Astrocyte of the cerebellum (primary cell): ENCODE measurements around the gene SLC29A1.

ENCODE experiments used
- DNase-seq: peaks from one replicate; pipeline ENCODE4 v3.0.0-alpha.2; 2011; ENCODE audit warnings: low read depth
- H3K4me3 ChIP-seq: 2 replicates; pipeline ENCODE4 v1.5.1; 2011; ENCODE audit warnings: mild to moderate bottlenecking, low read depth, low read length, moderate library complexity
- in situ Hi-C: cut with HindIII; loops from 2 replicates; pipeline ENCODE4 v1.10.0; 2017; ENCODE audit warnings: low sequenced_read_pairs
- TF ChIP-seq, protein P1 (sequence below): IDR thresholded peaks from 2 replicates; pipeline ENCODE4 v1.5.1; 2012; ENCODE audit warnings: low read length, low read depth, moderate library complexity, mild to moderate bottlenecking; ENCODE audit errors: missing control alignments

The SLC29A1 gene

DNA sequence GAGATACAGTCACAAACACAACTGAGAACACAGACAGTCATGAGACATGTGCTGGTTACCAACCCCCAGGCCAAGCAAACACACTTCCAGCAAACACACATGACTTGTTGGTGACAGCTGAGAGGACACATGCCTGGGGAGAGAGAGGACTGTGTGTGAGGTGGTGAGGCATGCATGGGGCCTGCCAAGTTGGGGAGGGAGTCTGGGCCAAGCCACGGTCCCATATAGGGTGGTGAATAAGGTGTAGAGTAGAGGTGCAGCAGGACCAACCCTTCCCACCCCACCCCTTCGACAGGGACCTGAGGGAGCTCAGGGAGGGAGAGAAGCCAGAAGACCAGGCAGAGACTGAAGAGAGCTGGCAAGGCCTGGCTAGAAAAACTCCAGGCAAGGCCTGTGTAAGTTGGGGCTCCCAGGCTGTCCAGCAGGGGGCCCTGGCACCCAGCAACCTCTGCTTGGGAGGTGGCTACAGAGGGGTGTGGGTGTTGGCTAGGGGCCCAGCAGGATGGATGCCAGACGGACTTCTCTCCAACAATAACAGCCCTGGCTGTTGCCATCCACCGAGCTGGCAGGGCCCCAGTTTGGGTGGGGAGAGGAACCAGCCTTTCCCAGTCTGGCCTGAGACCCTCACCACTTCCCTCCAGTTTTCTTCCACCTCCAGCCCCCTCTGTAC lies 2.0 kb upstream of the SLC29A1 start:
- DNase-seq: no peak
- no peak overlapping the region for H3K4me3 ChIP-seq
- in situ Hi-C loops: no loop called here
- TF ChIP-seq, protein P1, sequence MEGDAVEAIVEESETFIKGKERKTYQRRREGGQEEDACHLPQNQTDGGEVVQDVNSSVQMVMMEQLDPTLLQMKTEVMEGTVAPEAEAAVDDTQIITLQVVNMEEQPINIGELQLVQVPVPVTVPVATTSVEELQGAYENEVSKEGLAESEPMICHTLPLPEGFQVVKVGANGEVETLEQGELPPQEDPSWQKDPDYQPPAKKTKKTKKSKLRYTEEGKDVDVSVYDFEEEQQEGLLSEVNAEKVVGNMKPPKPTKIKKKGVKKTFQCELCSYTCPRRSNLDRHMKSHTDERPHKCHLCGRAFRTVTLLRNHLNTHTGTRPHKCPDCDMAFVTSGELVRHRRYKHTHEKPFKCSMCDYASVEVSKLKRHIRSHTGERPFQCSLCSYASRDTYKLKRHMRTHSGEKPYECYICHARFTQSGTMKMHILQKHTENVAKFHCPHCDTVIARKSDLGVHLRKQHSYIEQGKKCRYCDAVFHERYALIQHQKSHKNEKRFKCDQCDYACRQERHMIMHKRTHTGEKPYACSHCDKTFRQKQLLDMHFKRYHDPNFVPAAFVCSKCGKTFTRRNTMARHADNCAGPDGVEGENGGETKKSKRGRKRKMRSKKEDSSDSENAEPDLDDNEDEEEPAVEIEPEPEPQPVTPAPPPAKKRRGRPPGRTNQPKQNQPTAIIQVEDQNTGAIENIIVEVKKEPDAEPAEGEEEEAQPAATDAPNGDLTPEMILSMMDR: peak; percentile 62

DNA sequence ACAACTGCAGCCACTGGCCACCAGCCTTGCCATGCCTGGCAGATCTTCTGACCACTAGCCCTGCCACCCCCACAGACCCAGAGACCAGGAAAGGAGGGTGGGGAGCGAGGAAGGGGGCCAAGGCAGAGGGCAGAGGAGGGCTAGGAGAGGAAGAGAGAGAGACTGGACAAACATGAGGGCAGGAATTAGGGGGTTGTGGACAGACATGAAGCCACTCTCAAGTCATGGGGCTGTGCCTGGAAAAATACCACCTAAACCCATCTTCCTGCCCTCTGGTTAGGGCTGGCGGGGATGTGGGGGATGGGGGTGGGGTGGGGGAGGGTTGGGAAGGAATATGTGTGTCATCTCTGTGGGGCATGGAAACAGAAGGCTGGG lies 1.4 kb upstream of the SLC29A1 start:
- in situ Hi-C loops: no loop called here
- TF ChIP-seq, protein P1: no peak
- no peak overlapping the region for H3K4me3 ChIP-seq

DNA sequence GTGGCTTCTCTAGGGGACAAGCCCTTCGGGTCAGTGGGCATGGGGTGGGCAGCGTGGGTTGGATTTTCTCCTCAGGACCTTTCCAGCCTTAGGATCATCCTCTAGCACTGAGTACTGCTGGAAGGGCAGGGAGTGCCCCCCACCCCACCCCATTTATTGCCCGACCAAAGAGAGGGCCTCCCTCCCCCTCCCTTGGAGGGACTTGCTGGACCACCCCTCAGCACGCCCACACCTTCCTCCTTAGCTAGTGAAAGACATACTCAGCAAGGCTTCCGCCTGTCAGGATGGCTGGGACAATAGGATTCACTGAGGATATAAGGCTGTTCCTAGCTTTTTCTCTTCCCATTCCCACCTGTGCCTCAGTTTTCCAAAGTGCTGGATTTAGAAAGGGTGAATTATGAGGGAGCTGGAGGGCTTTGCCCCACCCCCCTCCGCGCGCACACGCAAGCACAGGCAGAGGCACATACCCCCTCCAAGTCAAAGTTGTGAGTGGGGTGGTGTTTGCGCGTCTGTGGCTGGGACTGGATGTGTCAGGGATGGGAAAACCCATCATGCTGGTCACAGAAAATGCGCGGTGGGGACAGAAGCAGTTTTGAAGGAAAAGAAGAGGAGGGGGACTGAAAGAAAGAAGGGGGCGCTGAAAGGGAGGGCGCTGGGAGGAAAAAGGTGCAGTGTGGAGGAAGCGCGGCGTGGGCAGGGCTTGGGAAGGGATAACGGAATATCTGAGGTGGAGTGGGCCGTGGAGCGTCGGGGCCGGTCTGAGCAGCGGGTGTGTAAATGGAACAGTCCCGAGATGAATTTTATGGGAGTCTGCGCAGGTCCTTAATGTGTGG lies 693 bp upstream of the SLC29A1 start:
- TF ChIP-seq, protein P1: no peak
- in situ Hi-C loops: no loop called here
- DNase-seq: no peak
- H3K4me3 ChIP-seq: peak overlapping the region; percentile 49

More for the DNA sequence above, 1.4 kb upstream of the SLC29A1 start:
- no peak for DNase-seq

DNA sequence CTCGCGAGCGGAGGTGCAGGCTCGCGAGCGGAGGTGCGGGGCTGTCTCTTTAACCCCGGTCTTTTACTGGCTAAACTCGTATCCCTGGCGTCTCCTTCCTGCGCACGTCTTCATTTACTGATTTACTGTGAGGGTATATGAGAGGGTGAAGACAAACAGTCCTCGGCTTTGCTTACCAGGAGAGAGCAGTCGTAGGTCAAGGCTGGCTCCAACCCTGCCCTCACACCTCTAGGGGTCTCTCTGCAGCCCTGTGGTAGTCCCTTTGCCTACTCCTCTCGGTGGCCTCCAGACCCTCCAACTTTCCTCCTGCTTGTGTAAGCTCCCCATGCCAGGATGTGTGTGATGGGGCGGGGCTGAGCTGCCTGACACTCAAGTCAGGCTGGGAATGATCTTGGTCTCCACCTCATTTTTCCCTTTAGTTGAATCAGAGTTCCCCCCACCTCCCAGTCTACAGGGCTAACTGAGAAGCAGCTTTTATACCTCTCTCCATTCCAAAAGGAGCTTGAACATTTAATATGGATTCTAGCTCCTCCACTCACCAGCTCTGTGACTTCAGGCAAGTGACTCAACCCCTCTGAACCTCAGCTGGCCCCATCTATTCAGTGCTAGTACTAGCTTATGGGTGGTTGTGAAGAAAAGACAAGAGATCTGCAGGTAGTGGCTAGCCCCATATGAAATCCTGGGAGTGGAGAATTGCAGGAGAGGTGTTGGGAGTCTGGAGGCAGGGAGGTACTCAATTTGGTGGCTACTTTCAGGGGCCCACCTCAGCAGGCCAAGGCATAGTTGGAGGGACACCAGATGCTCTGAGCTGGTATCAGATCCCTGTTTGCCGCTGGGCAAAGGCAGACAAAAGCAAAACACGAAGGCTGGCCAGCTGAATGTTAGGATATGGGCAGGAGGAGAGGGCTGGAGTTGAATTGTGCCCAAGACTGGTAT lies 902 bp downstream of the SLC29A1 start:
- no peak for DNase-seq
- TF ChIP-seq, protein P1: no peak
- peak overlapping the region; percentile 49 for H3K4me3 ChIP-seq
- in situ Hi-C loops: no loop called here

DNA sequence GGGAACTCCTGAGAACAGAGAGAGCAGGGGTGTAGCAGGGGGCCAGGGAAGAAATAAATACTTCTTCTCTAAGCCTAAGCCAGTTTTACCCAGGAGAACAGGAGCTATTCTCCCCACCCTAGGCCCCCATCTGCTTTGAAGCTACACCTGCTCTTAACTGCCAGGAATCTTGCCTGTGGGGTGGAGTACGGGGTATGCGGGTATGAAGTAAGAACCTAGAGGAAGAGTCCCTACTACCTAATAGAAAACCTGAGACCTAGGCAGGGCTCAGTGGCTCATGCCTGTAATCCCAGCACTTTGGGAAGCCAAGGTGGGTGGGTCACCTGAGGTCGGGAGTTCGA lies 1.5 kb downstream of the SLC29A1 start:
- DNase-seq: no peak
- H3K4me3 ChIP-seq: no peak overlapping the region
- in situ Hi-C loops: no loop called here
- TF ChIP-seq, protein P1: no peak
